Activated naive CD8-positive, alpha-beta T cell treated with anti-CD3 and anti-CD28 coated beads, Interleukin-2, amount 10 ng/mL, durations not matched to agents 7 days and 5 days (primary cell): Measurements from ENCODE around the gene NNMT. TPM values are rescaled to one million over a fixed set of nuclear protein-coding genes. Genes with fewer than 3 reads are reported as not detected.
"Not testable (repeated sequence)": the region's sequence is repeated elsewhere in the genome, so short reads cannot be mapped to it uniquely, and the experiment has no call there.

Experiments
- ATAC-seq: fragments of 150-1000 bp; cut with Tn5 transposase; one replicate; pipeline ENCODE4 v1.10.0; 2021; ENCODE audit warnings: low read depth, moderate library complexity
- POLR2A ChIA-PET: fragments of 350-600 bp; sonication (Branson Sonifier 250); formaldehyde crosslinking; loops from one replicate; lab custom pipeline; 2021; ENCODE audit warnings: antibody characterized with exemption; lab: Charles Lee
- DNase-seq: peaks from one replicate; pipeline ENCODE4 v3.0.0; 2021
- H3K27ac Mint-ChIP-seq: one replicate; pipeline ENCODE4 v1.8.0; 2022; ENCODE audit warnings: mild to moderate bottlenecking, mixed read lengths
- H3K27me3 Mint-ChIP-seq: one replicate; pipeline ENCODE4 v1.8.0; 2022; ENCODE audit warnings: mild to moderate bottlenecking, moderate library complexity, mixed read lengths
- H3K36me3 Mint-ChIP-seq: one replicate; pipeline ENCODE4 v1.8.0; 2021; ENCODE audit warnings: mild to moderate bottlenecking, mixed read lengths
- H3K4me1 Mint-ChIP-seq: one replicate; pipeline ENCODE4 v1.8.0; 2021; ENCODE audit warnings: mixed read lengths
- H3K4me3 Mint-ChIP-seq: one replicate; pipeline ENCODE4 v1.8.0; 2022; ENCODE audit warnings: mild to moderate bottlenecking, moderate library complexity, mixed read lengths
- H3K9me3 Mint-ChIP-seq: one replicate; pipeline ENCODE4 v1.8.0; 2021; ENCODE audit warnings: mixed read lengths
- total RNA-seq, 2 experiments: library from RNA; stranded (reverse); gene quantifications; one replicate each; pipeline ENCODE4 v1.2.3, GENCODE V29; 2021

NNMT gene
- total RNA-seq, 2 experiments from 2014 or later = not detected

GRCh38 chr11:114340311-114341131 is 44.3 kb downstream of the NNMT start:
- peaks cover 2% of the 10 kb centered on the region for H3K4me1 Mint-ChIP-seq
- DNase-seq (peak; percentile 39), ATAC-seq (peak; percentile 74)
- H3K9me3 Mint-ChIP-seq = no peaks in the 10 kb centered on the region
- no peaks in the 10 kb centered on the region for H3K36me3 Mint-ChIP-seq
- no peak overlapping the region for H3K27ac Mint-ChIP-seq
- H3K4me3 Mint-ChIP-seq = peak overlapping the region; percentile 59
- H3K27me3 Mint-ChIP-seq = peaks cover 19% of the 10 kb centered on the region
- POLR2A ChIA-PET = no interaction called here

GRCh38 chr11:114341667-114342066 is 45.5 kb downstream of the NNMT start:
- POLR2A ChIA-PET, H3K9me3 Mint-ChIP-seq, H3K27ac Mint-ChIP-seq, H3K4me3 Mint-ChIP-seq, H3K4me1 Mint-ChIP-seq, H3K36me3 Mint-ChIP-seq, DNase-seq, ATAC-seq: not testable (repeated sequence)
- H3K27me3 Mint-ChIP-seq = peaks cover 13% of the 10 kb centered on the region

DNA sequence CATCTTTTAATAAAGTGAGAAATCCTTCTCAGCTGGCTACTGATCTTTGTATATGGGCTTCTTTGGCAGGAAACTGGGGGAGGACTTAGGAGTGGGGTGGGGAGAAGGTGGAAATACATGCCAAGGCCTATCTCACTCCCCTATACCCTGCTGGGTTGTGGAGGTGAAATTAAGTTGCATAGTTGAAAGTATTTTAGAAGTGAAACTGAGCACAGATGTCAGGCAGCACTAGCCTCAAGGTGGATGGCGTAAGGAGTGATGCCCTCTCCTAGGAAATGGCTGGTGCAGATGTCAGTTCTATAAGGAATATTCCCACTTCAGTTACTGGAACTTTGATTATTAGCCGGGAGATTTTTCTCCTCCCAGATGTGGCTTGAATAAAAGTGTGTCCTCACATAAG is 46.3 kb downstream of the NNMT start:
- POLR2A ChIA-PET = no interaction called here
- Mint-ChIP-seq H3K4me1 (peaks cover 4% of the 10 kb centered on the region), H3K36me3 (no peaks in the 10 kb centered on the region), H3K9me3 (no peaks in the 10 kb centered on the region), H3K27me3 (peaks cover 9% of the 10 kb centered on the region), H3K4me3 (no peak overlapping the region), H3K27ac (no peak overlapping the region)
- ATAC-seq = no peak
- no peak for DNase-seq

- ATAC-seq = no peak
- no peak overlapping the region for H3K4me3 Mint-ChIP-seq
- POLR2A ChIA-PET = no interaction called here
These were observed 46.8 kb downstream of the NNMT start for GRCh38 chr11:114343020-114343419.

DNA sequence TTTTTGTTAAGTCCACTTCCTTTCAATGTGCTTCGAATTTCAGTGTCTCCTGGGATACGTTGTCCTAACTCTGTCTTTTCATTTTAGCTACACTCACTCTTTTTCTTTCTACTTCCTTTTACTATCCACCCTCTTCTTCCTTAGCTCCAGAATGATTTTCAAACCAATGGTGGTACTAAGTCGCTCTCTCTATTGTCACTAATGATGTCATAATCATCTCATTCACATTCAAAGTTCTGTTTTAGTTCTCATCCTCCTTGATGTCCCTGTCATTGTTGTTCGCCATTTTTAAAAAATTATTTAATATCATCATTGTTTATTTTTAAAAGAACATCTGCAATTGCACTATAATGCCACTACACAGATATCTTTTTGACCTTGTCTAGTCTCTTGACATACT is 47.3 kb downstream of the NNMT start:
- POLR2A ChIA-PET = no interaction called here
- Mint-ChIP-seq H3K4me3 (no peak overlapping the region), H3K36me3 (no peaks in the 10 kb centered on the region), H3K27me3 (peaks cover 6% of the 10 kb centered on the region), H3K4me1 (peaks cover 4% of the 10 kb centered on the region), H3K27ac (no peak overlapping the region), H3K9me3 (no peaks in the 10 kb centered on the region)
- DNase-seq (no peak), ATAC-seq (no peak)

More at GRCh38 chr11:114343020-114343419, 46.8 kb downstream of the NNMT start:
- H3K27ac Mint-ChIP-seq = no peak overlapping the region
- H3K36me3 Mint-ChIP-seq = no peaks in the 10 kb centered on the region
- no peaks in the 10 kb centered on the region for H3K9me3 Mint-ChIP-seq
- DNase-seq = no peak
- peaks cover 4% of the 10 kb centered on the region for H3K4me1 Mint-ChIP-seq
- peaks cover 6% of the 10 kb centered on the region for H3K27me3 Mint-ChIP-seq

- no peak overlapping the region for H3K27ac Mint-ChIP-seq
- DNase-seq = no peak
- ATAC-seq = no peak
- no peak overlapping the region for H3K4me3 Mint-ChIP-seq
- POLR2A ChIA-PET = no interaction called here
- peaks cover 3% of the 10 kb centered on the region for H3K27me3 Mint-ChIP-seq
- H3K4me1 Mint-ChIP-seq = peaks cover 4% of the 10 kb centered on the region
- H3K36me3 Mint-ChIP-seq = no peaks in the 10 kb centered on the region
- H3K9me3 Mint-ChIP-seq = no peaks in the 10 kb centered on the region
These were observed 48.3 kb downstream of the NNMT start for GRCh38 chr11:114344494-114344893.

GRCh38 chr11:114345575-114346222 is 49.5 kb downstream of the NNMT start:
- Mint-ChIP-seq H3K4me3 (no peak overlapping the region), H3K4me1 (peaks cover 2% of the 10 kb centered on the region), H3K27me3 (peaks cover 3% of the 10 kb centered on the region), H3K36me3 (no peaks in the 10 kb centered on the region), H3K27ac (no peak overlapping the region), H3K9me3 (no peaks in the 10 kb centered on the region)
- POLR2A ChIA-PET = no interaction called here
- no peak for ATAC-seq
- DNase-seq = no peak

DNA sequence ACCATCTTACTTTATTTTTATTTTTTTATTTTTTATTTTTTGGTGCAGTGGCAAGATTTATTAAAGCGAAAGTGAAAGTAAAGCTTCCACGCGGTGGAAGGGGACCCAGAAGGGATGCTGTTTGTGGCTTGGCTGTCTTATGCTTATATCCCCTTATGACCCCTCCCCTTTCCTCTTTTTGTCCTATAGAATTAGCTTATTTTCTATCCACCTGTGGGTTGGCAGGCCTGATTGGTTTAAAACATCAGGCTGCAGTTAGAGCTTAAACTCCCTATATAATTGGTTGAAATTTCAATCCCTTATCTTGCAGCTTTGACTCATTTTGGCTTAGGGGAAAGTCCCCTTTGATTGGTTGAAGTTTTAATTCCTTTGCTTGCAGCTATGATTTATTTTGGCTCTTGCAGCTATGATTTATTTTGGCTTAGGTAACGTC is 50.5 kb downstream of the NNMT start:
- POLR2A ChIA-PET = no interaction called here
- H3K4me3 Mint-ChIP-seq = peak overlapping the region; percentile 40
- DNase-seq (no peak), ATAC-seq (no peak)
- H3K9me3 Mint-ChIP-seq = no peaks in the 10 kb centered on the region
- H3K27me3 Mint-ChIP-seq = peaks cover 3% of the 10 kb centered on the region
- no peaks in the 10 kb centered on the region for H3K36me3 Mint-ChIP-seq
- no peak overlapping the region for H3K27ac Mint-ChIP-seq
- peaks cover 2% of the 10 kb centered on the region for H3K4me1 Mint-ChIP-seq

- H3K4me1 Mint-ChIP-seq = peaks cover 2% of the 10 kb centered on the region
- no peaks in the 10 kb centered on the region for H3K9me3 Mint-ChIP-seq
- H3K4me3 Mint-ChIP-seq = no peak overlapping the region
- no peaks in the 10 kb centered on the region for H3K36me3 Mint-ChIP-seq
- DNase-seq = no peak
- POLR2A ChIA-PET = no interaction called here
- ATAC-seq = no peak
- H3K27me3 Mint-ChIP-seq = peaks cover 3% of the 10 kb centered on the region
- H3K27ac Mint-ChIP-seq = no peak overlapping the region
These were observed 52.3 kb downstream of the NNMT start for GRCh38 chr11:114348200-114349191.

GRCh38 chr11:114350022-114350421 is 53.8 kb downstream of the NNMT start:
- Mint-ChIP-seq H3K9me3 (no peaks in the 10 kb centered on the region), H3K36me3 (no peaks in the 10 kb centered on the region), H3K4me3 (no peak overlapping the region), H3K27ac (no peak overlapping the region), H3K4me1 (peaks cover 2% of the 10 kb centered on the region), H3K27me3 (peaks cover 8% of the 10 kb centered on the region)
- no peak for ATAC-seq
- POLR2A ChIA-PET = no interaction called here
- no peak for DNase-seq

DNA sequence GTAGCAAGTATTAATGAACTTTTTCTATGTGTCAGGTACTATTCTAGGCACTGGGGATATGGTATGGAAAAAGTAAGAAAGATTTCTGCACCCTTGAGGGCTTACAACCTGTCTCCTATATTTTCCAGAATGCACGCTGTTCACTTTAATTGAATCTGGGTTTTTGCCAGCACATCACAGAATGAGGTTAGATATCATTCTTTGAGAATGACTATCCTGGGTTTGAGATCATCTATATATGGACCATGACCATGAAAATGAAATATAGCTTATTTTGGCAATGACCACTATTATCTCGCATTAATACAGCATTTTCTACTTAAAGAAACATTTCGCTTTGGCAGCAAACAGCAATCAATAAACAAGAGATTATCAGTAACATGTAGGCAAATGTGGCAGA is 57.2 kb downstream of the NNMT start:
- ATAC-seq (no peak), DNase-seq (no peak)
- no peak overlapping the region for H3K27ac Mint-ChIP-seq
- peaks cover 15% of the 10 kb centered on the region for H3K27me3 Mint-ChIP-seq
- H3K4me3 Mint-ChIP-seq = no peak overlapping the region
- H3K36me3 Mint-ChIP-seq = no peaks in the 10 kb centered on the region
- POLR2A ChIA-PET = no interaction called here
- no peaks in the 10 kb centered on the region for H3K4me1 Mint-ChIP-seq
- no peaks in the 10 kb centered on the region for H3K9me3 Mint-ChIP-seq

DNA sequence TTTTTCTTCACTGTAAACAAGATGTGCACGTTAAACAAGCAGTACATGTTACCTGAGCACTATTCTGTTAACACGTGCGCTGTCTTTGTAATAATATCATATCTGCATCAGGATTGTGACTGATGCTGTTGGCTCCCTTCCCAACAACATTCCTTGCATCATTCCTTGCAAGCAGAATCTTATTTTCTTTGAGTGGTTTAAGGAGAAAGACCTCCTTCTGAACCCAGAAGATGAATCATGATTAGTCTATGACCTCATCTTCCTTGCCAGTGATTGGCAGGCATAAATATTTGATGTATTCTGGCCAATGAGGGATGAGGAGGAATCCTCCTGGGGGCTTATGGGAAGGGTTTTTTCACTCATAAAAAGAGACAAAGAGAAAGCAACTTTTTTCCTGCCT is 57.9 kb downstream of the NNMT start:
- DNase-seq (no peak), ATAC-seq (no peak)
- Mint-ChIP-seq H3K9me3 (no peaks in the 10 kb centered on the region), H3K4me3 (no peak overlapping the region), H3K27ac (no peak overlapping the region), H3K4me1 (no peaks in the 10 kb centered on the region), H3K27me3 (peaks cover 18% of the 10 kb centered on the region), H3K36me3 (no peaks in the 10 kb centered on the region)
- POLR2A ChIA-PET = no interaction called here

- H3K27me3 Mint-ChIP-seq = peaks cover 37% of the 10 kb centered on the region
- no peak overlapping the region for H3K27ac Mint-ChIP-seq
- no peak for ATAC-seq
These were observed 62.5 kb downstream of the NNMT start for GRCh38 chr11:114358716-114359115.

More at GRCh38 chr11:114358716-114359115, 62.5 kb downstream of the NNMT start:
- no peak overlapping the region for H3K4me3 Mint-ChIP-seq
- no peak for DNase-seq
- no peaks in the 10 kb centered on the region for H3K4me1 Mint-ChIP-seq
- H3K36me3 Mint-ChIP-seq = no peaks in the 10 kb centered on the region
- POLR2A ChIA-PET = no interaction called here
- no peaks in the 10 kb centered on the region for H3K9me3 Mint-ChIP-seq
